Pancreas (tissue), 10 donors: ENCODE measurements around the gene SLC4A7. TPM values are rescaled to one million over a fixed set of nuclear protein-coding genes. Genes with fewer than 3 reads are reported as not detected.

Experiments used
- ATAC-seq, 4 donors: fragments of 200-7000 bp; cut with Tn5 transposase; one replicate each; pipeline versions ENCODE4 v1.8.0 to v1.9.1; 2020; ENCODE audit warnings: mild to moderate bottlenecking in 4 of 4, moderate library complexity in 4 of 4
- DNase-seq, 6 donors: peaks; one replicate each; pipeline ENCODE4 v3.0.0-alpha.2; 2020
- FAIRE-seq: peaks from 2 replicates; lab custom pipeline; 2012; peaks lifted over from hg19 to GRCh38; lab: Jason Lieb, UNC
- H3K27ac ChIP-seq, 4 donors: fragments of 200-600 bp; sonication (generic); 1 replicate in 3 of 4; 2 replicates in 1 of 4; pipeline versions ENCODE4 v1.5.0 to v1.8.0; 2020
- H3K27me3 ChIP-seq, 4 donors: fragments of 200-600 bp; one replicate each; pipeline ENCODE4 v1.8.0; 2021
- H3K36me3 ChIP-seq, 3 donors: fragments of 200-600 bp; sonication (generic) in 1 of 3; one replicate each; pipeline versions ENCODE4 v1.5.0 to v1.8.0; 2020 to 2021
- H3K4me1 ChIP-seq, 3 donors: fragments of 200-600 bp; one replicate each; pipeline ENCODE4 v1.8.0; 2021
- H3K4me3 ChIP-seq, 4 donors: fragments of 200-600 bp; sonication (generic) in 2 of 4; one replicate each; pipeline versions ENCODE4 v1.5.0 to v1.8.0; 2020 to 2021
- H3K9me3 ChIP-seq, 4 donors: fragments of 200-600 bp; one replicate each; pipeline ENCODE4 v1.8.0; 2021
- CTCF ChIP-seq, 4 donors: fragments of 200-600 bp; sonication (generic) in 3 of 4; IDR thresholded peaks; one replicate each; pipeline versions ENCODE4 v1.5.0 to v1.8.0; 2021; ENCODE audit warnings: antibody characterized with exemption in 4 of 4
- WGBS, 2 donors: extraction: QIAGEN DNeasy Blood & Tissue Kit; methylation state at CpG; one replicate each; pipeline ENCODE4 v1.1.7; 2013; 5-methylcytosine and 5-hydroxymethylcytosine counted together
- intact Hi-C, 3 donors: fragments of 100-400 bp; cut with DNase I; formaldehyde crosslinking; loops; one replicate each; pipeline versions ENCODE4 v1.11.1 to v1.14.2; 2022
- polyA plus RNA-seq, 2 donors: library from polyadenylated mRNA; stranded (reverse); fragments of 200-250 nt; gene quantifications; one replicate each; pipeline ENCODE4 v1.2.3, GENCODE V29; 2013
- total RNA-seq, 6 donors: library from RNA; stranded (reverse); fragmentation: NEBNext Ultra II Directional in 4 of 6; extraction: Animal tissue kit (Norgen Biotek cat#: 25700) in 4 of 6; gene quantifications; one replicate each; pipeline versions ENCODE4 v1.2.1 to v1.2.4, GENCODE V29; 2021 to 2023
- donor health status: healthy with polysubstance abuse.
- donor health status: DM: no; HTN: no; CAD: no; lungs with moderate emphysema.
- donor health status: DM: no; HTN: no; CAD: no.
- donor health status: control.
- donor health status: control.
- donor health status: Bipolar disorder and iron deficiency.
- donor health status: DM: yes; HTN: yes; CAD: no.
- donor health status: DM: no; HTN: no; CAD: no.
- donor health status: DM: no; HTN: no; CAD: no.
- donor health status: DM: yes; HTN: yes; CAD: no.

Gene SLC4A7
- total and polyA plus RNA-seq, 8 donors: 1.4 to 11.1 (median 3.7) TPM

GRCh38 chr3:27467545-27467944, 16.6 kb downstream of the SLC4A7 start:
- no peak for DNase-seq
- Histone ChIP-seq H3K36me3 (no peaks in the 10 kb centered on the region), H3K4me1 (peaks cover 0 to 6% (median 5%) of the 10 kb centered on the region in 3 donors), H3K27me3 (no peaks in the 10 kb centered on the region), H3K9me3 (no peaks in the 10 kb centered on the region), H3K4me3 (no peak overlapping the region), H3K27ac (no peak overlapping the region)
- intact Hi-C loops: loop anchor here in 1 of 3 donors (10.0 kb wide), 1 partner anchor 153 kb away; no protein-coding TSS in a partner anchor
- 14 to 16% methylated on average over 3 of the region's 3 CpGs for WGBS, 2 donors
- TF ChIP-seq CTCF (IDR thresholded peaks at IDR 0.05): peak in 3 of 4 donors; percentile 26 to 37 (median 31)
- ATAC-seq: peak; percentile 60 to 90 (median 89)
- FAIRE-seq: peak; percentile 67

- peaks cover 0 to 6% (median 5%) of the 10 kb centered on the region in 3 donors for H3K4me1 ChIP-seq
- ATAC-seq (no peak), DNase-seq (no peak), FAIRE-seq (no peak)
- H3K27ac ChIP-seq: no peak overlapping the region
- no peak overlapping the region for H3K4me3 ChIP-seq
- H3K9me3 ChIP-seq: no peaks in the 10 kb centered on the region
- TF ChIP-seq CTCF (IDR thresholded peaks at IDR 0.05): no peak
- intact Hi-C loops: loop anchor here in 1 of 3 donors (10.0 kb wide), 1 partner anchor 150 kb away; no protein-coding TSS in a partner anchor
- 96 to 100% methylated on average over 19 of the region's 19 CpGs for whole genome bisulfite sequencing, 2 donors
- H3K36me3 ChIP-seq: no peaks in the 10 kb centered on the region
- no peaks in the 10 kb centered on the region for H3K27me3 ChIP-seq
Measured at GRCh38 chr3:27464646-27465045, 19.5 kb downstream of the SLC4A7 start.

- Histone ChIP-seq H3K4me1 (peaks cover 0 to 3% (median under 1%) of the 10 kb centered on the region in 3 donors), H3K9me3 (no peaks in the 10 kb centered on the region), H3K27ac (no peak overlapping the region), H3K4me3 (no peak overlapping the region), H3K36me3 (no peaks in the 10 kb centered on the region), H3K27me3 (no peaks in the 10 kb centered on the region)
- DNase-seq: no peak
- 90 to 93% methylated on average over 8 of the region's 8 CpGs for WGBS, 2 donors
- no peak for TF ChIP-seq CTCF (IDR thresholded peaks at IDR 0.05)
- FAIRE-seq: no peak
- intact Hi-C loops: loop anchor here in 1 of 3 donors (10.0 kb wide), 1 partner anchor 147 kb away; no protein-coding TSS in a partner anchor
- no peak for ATAC-seq
Measured at GRCh38 chr3:27462228-27462627, 22.0 kb downstream of the SLC4A7 start.

- no peak for FAIRE-seq
- WGBS, 2 donors: 84 to 88% methylated on average over 5 of the region's 6 CpGs
- no peaks in the 10 kb centered on the region for H3K9me3 ChIP-seq
- no peak for ATAC-seq
- no peaks in the 10 kb centered on the region for H3K4me1 ChIP-seq
- H3K36me3 ChIP-seq: no peaks in the 10 kb centered on the region
- TF ChIP-seq CTCF (IDR thresholded peaks at IDR 0.05): no peak
- H3K4me3 ChIP-seq: no peak overlapping the region
- no peak overlapping the region for H3K27ac ChIP-seq
- intact Hi-C loops: no loop called here
- no peaks in the 10 kb centered on the region for H3K27me3 ChIP-seq
- DNase-seq: no peak
Measured at GRCh38 chr3:27458929-27459328, 25.3 kb downstream of the SLC4A7 start.

GRCh38 chr3:27456554-27456953, 27.6 kb downstream of the SLC4A7 start:
- TF ChIP-seq CTCF (IDR thresholded peaks at IDR 0.05): no peak
- no peak for FAIRE-seq

More at GRCh38 chr3:27456554-27456953, 27.6 kb downstream of the SLC4A7 start:
- no peaks in the 10 kb centered on the region for H3K9me3 ChIP-seq
- no peaks in the 10 kb centered on the region for H3K27me3 ChIP-seq
- H3K36me3 ChIP-seq: no peaks in the 10 kb centered on the region
- no peak overlapping the region for H3K27ac ChIP-seq
- no peak overlapping the region for H3K4me3 ChIP-seq
- no peaks in the 10 kb centered on the region for H3K4me1 ChIP-seq
- DNase-seq: no peak
- intact Hi-C loops: no loop called here
- ATAC-seq: no peak
- WGBS, 2 donors: 65 to 74% methylated on average over 2 of the region's 2 CpGs
